Ishikawa (cell line): ENCODE measurements around the gene TRIM33.

Source experiments
- CREB1 ChIP-seq: IDR thresholded peaks from 2 replicates; pipeline ENCODE4 v1.6.1; 2012; ENCODE audit warnings: low read depth
- EGR1 ChIP-seq: IDR thresholded peaks from 2 replicates; pipeline ENCODE4 v1.6.1; 2012
- RAD21 ChIP-seq: IDR thresholded peaks from 2 replicates; pipeline ENCODE4 v1.6.1; 2012; ENCODE audit warnings: low read depth
- REST ChIP-seq: IDR thresholded peaks from 2 replicates; pipeline ENCODE4 v1.6.1; 2012; ENCODE audit warnings: low read depth, mild to moderate bottlenecking

DNA sequence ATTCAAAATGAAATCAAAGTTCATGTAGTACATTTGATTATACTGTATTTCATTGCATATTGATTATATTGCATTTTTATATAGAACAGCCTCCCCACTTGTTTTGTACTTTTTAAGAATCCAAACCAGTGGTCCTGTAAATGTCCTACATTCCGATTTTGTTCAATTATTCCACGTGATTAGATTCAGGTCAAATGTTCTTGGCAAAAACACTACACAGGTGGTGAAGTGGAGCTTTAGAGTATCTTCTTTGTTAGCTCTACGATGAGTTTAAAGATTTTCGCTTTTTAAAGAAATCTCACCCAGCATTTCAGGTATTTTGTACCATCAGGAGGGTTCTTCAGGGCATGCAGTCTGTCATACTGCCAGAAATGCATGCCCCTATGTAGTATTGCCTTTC is 120.6 kb downstream of the TRIM33 start:
- no peak for TF ChIP-seq CREB1
- no peak for TF ChIP-seq REST
- TF ChIP-seq RAD21 = no peak
- TF ChIP-seq EGR1 = no peak
